ENCODE results near the gene ERICH4. TPM values are rescaled to one million over a fixed set of nuclear protein-coding genes. Genes with fewer than 3 reads are reported as not detected.

The ERICH4 gene
- total and polyA plus RNA-seq, 2 experiments from 2014 or later = not detected

GRCh38 chr19:41410336-41411054, 32.5 kb upstream of the ERICH4 start (continued):
- TF ChIP-seq, protein P1, sequence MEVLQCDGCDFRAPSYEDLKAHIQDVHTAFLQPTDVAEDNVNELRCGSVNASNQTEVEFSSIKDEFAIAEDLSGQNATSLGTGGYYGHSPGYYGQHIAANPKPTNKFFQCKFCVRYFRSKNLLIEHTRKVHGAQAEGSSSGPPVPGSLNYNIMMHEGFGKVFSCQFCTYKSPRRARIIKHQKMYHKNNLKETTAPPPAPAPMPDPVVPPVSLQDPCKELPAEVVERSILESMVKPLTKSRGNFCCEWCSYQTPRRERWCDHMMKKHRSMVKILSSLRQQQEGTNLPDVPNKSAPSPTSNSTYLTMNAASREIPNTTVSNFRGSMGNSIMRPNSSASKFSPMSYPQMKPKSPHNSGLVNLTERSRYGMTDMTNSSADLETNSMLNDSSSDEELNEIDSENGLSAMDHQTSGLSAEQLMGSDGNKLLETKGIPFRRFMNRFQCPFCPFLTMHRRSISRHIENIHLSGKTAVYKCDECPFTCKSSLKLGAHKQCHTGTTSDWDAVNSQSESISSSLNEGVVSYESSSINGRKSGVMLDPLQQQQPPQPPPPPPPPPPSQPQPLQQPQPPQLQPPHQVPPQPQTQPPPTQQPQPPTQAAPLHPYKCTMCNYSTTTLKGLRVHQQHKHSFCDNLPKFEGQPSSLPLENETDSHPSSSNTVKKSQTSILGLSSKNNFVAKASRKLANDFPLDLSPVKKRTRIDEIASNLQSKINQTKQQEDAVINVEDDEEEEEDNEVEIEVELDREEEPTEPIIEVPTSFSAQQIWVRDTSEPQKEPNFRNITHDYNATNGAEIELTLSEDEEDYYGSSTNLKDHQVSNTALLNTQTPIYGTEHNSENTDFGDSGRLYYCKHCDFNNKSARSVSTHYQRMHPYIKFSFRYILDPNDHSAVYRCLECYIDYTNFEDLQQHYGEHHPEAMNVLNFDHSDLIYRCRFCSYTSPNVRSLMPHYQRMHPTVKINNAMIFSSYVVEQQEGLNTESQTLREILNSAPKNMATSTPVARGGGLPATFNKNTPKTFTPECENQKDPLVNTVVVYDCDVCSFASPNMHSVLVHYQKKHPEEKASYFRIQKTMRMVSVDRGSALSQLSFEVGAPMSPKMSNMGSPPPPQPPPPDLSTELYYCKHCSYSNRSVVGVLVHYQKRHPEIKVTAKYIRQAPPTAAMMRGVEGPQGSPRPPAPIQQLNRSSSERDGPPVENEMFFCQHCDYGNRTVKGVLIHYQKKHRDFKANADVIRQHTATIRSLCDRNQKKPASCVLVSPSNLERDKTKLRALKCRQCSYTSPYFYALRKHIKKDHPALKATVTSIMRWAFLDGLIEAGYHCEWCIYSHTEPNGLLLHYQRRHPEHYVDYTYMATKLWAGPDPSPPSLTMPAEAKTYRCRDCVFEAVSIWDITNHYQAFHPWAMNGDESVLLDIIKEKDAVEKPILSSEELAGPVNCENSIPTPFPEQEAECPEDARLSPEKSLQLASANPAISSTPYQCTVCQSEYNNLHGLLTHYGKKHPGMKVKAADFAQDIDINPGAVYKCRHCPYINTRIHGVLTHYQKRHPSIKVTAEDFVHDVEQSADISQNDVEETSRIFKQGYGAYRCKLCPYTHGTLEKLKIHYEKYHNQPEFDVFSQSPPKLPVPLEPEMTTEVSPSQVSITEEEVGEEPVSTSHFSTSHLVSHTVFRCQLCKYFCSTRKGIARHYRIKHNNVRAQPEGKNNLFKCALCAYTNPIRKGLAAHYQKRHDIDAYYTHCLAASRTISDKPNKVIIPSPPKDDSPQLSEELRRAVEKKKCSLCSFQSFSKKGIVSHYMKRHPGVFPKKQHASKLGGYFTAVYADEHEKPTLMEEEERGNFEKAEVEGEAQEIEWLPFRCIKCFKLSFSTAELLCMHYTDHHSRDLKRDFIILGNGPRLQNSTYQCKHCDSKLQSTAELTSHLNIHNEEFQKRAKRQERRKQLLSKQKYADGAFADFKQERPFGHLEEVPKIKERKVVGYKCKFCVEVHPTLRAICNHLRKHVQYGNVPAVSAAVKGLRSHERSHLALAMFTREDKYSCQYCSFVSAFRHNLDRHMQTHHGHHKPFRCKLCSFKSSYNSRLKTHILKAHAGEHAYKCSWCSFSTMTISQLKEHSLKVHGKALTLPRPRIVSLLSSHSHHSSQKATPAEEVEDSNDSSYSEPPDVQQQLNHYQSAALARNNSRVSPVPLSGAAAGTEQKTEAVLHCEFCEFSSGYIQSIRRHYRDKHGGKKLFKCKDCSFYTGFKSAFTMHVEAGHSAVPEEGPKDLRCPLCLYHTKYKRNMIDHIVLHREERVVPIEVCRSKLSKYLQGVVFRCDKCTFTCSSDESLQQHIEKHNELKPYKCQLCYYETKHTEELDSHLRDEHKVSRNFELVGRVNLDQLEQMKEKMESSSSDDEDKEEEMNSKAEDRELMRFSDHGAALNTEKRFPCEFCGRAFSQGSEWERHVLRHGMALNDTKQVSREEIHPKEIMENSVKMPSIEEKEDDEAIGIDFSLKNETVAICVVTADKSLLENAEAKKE (CRISPR knock-in tag; IDR thresholded peaks at IDR 0.05) = no peak
- no peak for TF ChIP-seq EZH2phosphoT487 (IDR thresholded peaks at IDR 0.05; ENCODE audit: unreplicated experiment)
- TF ChIP-seq CREB1 (CRISPR knock-in tag; IDR thresholded peaks at IDR 0.05; ENCODE audit: low read depth) = no peak

DNA sequence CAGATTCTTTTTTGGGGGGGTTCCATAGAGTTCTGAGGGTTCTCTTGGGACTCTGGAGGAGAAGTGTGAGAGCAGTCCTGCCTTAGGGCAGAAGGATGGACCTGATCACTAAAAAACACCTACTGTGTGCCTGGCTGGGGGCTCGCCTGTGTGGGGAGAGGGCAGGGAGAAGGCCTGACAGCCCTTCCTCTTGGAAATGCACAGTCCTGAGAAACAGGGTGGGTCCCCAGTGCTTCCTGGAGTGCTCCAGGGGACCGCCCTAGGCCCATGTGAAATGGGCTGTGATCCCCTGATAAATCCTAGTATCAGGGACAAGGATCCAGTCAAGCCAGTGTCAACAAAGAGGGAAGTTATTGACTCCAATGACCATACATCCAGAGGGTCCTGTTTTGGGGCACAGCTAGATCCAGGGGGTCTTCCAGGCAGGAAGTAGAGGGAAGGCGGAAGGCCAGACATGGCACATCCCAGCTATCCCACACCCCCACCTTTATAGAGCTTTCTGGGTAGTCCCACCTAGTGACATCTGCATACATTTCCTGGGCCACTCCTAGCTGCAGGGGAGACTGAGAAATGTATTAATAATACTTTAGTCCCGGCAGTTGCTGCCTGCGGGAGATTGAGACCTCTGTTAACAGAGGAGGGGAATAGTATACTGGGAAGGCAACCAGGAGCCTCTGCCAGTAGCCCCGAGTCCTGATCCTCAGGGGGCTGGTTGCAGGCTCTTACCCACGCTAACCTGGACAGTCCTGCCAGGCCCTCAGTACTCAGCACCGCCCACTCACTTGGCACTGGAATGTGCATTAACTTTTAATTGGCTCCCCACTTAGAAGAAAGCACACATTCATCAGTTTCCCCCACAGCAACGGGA, 31.6 kb upstream of the ERICH4 start:
- Mint-ChIP-seq H3K4me1 (peaks cover 8% of the 10 kb centered on the region), H3K36me3 (ENCODE audit: low read depth) (peaks cover 7% of the 10 kb centered on the region; the same call in 2 of the 3 replicates), H3K4me3 (no peak overlapping the region), H3K27me3 (ENCODE audit: insufficient read depth, low read depth, poor library complexity) (peaks cover 10% of the 10 kb centered on the region), H3K9me3 (no peaks in the 10 kb centered on the region), H3K27ac (no peak overlapping the region)
- Histone ChIP-seq H3K4me1 (ENCODE audit: insufficient read depth) (no peaks in the 10 kb centered on the region), H3F3A (replicated peaks; ENCODE audit: low read depth) (peaks cover 7% of the 10 kb centered on the region; the same call in 1 of the 2 replicates), H3K9me2 (ENCODE audit: insufficient read depth) (no peaks in the 10 kb centered on the region), H3K4me3 (no peak overlapping the region), H2AFZ (no peak overlapping the region), H3K27me3 (ENCODE audit: insufficient read depth) (no peaks in the 10 kb centered on the region), H3K36me3 (ENCODE audit: insufficient read depth) (no peaks in the 10 kb centered on the region), H3K79me2 (replicated peaks; ENCODE audit: insufficient read depth) (no peaks in the 10 kb centered on the region), H3K4me2 (no peak overlapping the region), H3K27ac (ENCODE audit: low read depth) (no peak overlapping the region), H4K20me1 (replicated peaks; ENCODE audit: insufficient read depth) (no peaks in the 10 kb centered on the region)
- ATAC-seq (no peak), DNase-seq (ENCODE audit: low spot score) (no peak)
- TF ChIP-seq EZH2phosphoT487 (IDR thresholded peaks at IDR 0.05; ENCODE audit: unreplicated experiment) (no peak), POLR2AphosphoS5 (IDR thresholded peaks at IDR 0.05; ENCODE audit: low read depth) (no peak)
- TF ChIP-seq, protein P1 (CRISPR knock-in tag; IDR thresholded peaks at IDR 0.05) = no peak

Measured in GM23338 (cell line).